Measurements from ENCODE around the gene TADA1. TPM values are rescaled to one million over a fixed set of nuclear protein-coding genes. Genes with fewer than 3 reads are reported as not detected.

The TADA1 gene
- total RNA-seq, 1 experiment from 2014 or later, result 12.4 TPM

DNA sequence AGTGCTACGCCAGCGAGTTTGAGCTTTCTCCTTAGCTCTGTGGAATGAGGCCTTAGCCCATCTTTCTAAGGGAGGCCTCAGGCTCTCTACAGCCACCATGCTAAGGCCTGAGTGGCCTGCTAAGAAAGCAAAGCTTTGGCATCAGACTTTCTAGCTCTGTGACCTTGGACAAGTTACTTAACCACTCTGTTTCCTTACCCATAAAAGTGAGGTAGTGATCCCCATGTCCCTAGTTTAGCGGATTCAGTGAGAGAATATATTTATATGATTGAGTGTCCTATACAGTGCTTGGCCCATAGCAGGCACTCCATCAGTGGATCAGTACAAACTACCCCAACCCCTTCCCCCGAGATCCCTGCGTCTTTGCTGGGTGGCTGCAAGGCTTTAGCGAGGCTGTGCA is 32.7 kb downstream of the TADA1 start:
- TF ChIP-seq EZH2 (IDR thresholded peaks at IDR 0.05; ENCODE audit: low read length, unreplicated experiment) (no peak), EZH2phosphoT487 (IDR thresholded peaks at IDR 0.05; ENCODE audit: borderline replicate concordance, low read length) (no peak)
- TF ChIP-seq, protein P1, sequence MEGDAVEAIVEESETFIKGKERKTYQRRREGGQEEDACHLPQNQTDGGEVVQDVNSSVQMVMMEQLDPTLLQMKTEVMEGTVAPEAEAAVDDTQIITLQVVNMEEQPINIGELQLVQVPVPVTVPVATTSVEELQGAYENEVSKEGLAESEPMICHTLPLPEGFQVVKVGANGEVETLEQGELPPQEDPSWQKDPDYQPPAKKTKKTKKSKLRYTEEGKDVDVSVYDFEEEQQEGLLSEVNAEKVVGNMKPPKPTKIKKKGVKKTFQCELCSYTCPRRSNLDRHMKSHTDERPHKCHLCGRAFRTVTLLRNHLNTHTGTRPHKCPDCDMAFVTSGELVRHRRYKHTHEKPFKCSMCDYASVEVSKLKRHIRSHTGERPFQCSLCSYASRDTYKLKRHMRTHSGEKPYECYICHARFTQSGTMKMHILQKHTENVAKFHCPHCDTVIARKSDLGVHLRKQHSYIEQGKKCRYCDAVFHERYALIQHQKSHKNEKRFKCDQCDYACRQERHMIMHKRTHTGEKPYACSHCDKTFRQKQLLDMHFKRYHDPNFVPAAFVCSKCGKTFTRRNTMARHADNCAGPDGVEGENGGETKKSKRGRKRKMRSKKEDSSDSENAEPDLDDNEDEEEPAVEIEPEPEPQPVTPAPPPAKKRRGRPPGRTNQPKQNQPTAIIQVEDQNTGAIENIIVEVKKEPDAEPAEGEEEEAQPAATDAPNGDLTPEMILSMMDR (conservative IDR thresholded peaks at IDR 0.05; ENCODE audit: low read depth, low read length), result no peak
- intact Hi-C loops (cut with micrococcal nuclease), result no loop called here
- no peak overlapping the region for H3K4me3 ChIP-seq (ENCODE audit: low read length)
- ChIA-PET POLR2A (ENCODE audit: unreplicated experiment) (no interaction called here), CTCF (no interaction called here)
- no peaks in the 10 kb centered on the region for H3K9me3 ChIP-seq (ENCODE audit: low read length)
- H3F3A ChIP-seq (ENCODE audit: low read length, unreplicated experiment), result no peaks in the 10 kb centered on the region
- DNase-seq (no peak), ATAC-seq (no peak)
- H3K27me3 ChIP-seq (ENCODE audit: low read length), result no peaks in the 10 kb centered on the region
- H3K36me3 ChIP-seq (ENCODE audit: low read depth, low read length), result peaks cover 64% of the 10 kb centered on the region
- no TSS peak for BruUV-seq (replicated peaks)
- H3K79me2 ChIP-seq (ENCODE audit: low read length), result peaks cover 61% of the 10 kb centered on the region
- no peak overlapping the region for H3K27ac ChIP-seq (ENCODE audit: low read length)
- H4K20me1 ChIP-seq (ENCODE audit: low read length), result no peaks in the 10 kb centered on the region
- peaks cover 24% of the 10 kb centered on the region for H3K4me1 ChIP-seq (ENCODE audit: insufficient read depth, low read length)
- no peak overlapping the region for H2AFZ ChIP-seq (ENCODE audit: low read length)
- no peak overlapping the region for H3K4me2 ChIP-seq (ENCODE audit: low read length)
- H3K9ac ChIP-seq (ENCODE audit: low read length), result no peak overlapping the region
- no peaks in the 10 kb centered on the region for H3K9me2 ChIP-seq (replicated peaks; ENCODE audit: low read length)

DNA sequence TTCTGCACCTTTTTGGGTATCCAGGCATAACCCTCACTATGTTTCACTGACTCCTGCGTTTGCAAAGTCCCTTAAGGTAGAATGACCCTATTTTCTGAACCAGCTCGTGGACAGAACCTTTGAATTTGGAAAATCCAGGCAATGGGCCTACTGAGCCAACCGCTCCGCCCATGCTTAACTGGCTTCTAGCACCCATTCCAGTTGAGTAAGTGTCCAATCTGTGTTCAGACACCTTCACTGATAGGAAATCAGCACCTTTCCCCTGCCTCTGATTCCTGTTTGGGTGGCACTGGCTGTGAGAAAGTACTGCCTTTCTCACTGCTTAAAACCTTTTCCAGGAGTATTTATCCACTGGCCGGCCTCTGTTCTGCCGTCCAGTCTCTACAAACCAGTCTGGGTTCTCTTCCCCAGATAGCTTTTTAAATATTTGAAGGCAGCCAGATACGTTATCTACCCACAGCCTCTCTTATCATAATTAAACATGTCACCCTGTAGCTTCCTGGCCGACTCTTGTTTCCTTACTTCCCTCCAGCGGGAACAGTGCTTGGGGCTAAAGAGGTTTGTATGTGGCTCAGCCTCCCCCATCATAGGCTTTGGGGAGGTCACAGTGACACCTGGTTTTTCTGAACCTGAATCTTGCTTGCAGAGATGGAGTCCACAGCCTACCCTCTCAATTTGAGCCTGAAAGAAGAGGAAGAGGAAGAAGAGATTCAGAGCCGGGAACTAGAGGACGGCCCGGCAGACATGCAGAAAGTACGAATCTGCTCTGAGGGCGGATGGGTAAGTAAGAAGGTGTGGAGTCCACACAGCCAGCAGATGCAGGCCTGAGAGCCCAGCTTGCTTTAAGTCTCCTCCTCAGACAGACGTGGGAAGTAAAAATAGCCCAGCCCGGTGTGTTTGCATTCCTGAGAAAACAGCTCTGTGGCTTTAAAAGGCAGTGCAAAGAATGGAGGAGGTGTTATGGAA is 35.5 kb downstream of the TADA1 start:
- Histone ChIP-seq H3K4me3 (ENCODE audit: low read length) (peak overlapping the region; percentile 78), H3K9ac (ENCODE audit: low read length) (peak overlapping the region; percentile 85), H3K4me2 (ENCODE audit: low read length) (peak overlapping the region; percentile 99), H4K20me1 (ENCODE audit: low read length) (no peaks in the 10 kb centered on the region), H3K27me3 (ENCODE audit: low read length) (no peaks in the 10 kb centered on the region), H3K27ac (ENCODE audit: low read length) (0 out of 2 replicates have a peak overlapping the region, but pooled peaks have one; percentile 6), H3K4me1 (ENCODE audit: insufficient read depth, low read length) (peaks cover 24% of the 10 kb centered on the region), H3K36me3 (ENCODE audit: low read depth, low read length) (peaks cover 37% of the 10 kb centered on the region), H3K9me2 (replicated peaks; ENCODE audit: low read length) (no peaks in the 10 kb centered on the region), H2AFZ (ENCODE audit: low read length) (peak overlapping the region; percentile 72), H3K9me3 (ENCODE audit: low read length) (no peaks in the 10 kb centered on the region), H3K79me2 (ENCODE audit: low read length) (peaks cover 49% of the 10 kb centered on the region), H3F3A (ENCODE audit: low read length, unreplicated experiment) (no peaks in the 10 kb centered on the region)
- peak; percentile 24 for DNase-seq
- no peak for TF ChIP-seq EZH2 (IDR thresholded peaks at IDR 0.05; ENCODE audit: low read length, unreplicated experiment)
- TF ChIP-seq EZH2phosphoT487 (IDR thresholded peaks at IDR 0.05; ENCODE audit: borderline replicate concordance, low read length), result no peak
- TF ChIP-seq, protein P1 (conservative IDR thresholded peaks at IDR 0.05; ENCODE audit: low read depth, low read length), result no peak
- no peak for ATAC-seq
- intact Hi-C loops (cut with micrococcal nuclease), result loop anchor here (1.0 kb wide), 1 partner anchor 35 kb away; no protein-coding TSS in a partner anchor
- BruUV-seq (replicated peaks), result TSS peak; percentile 56
- ChIA-PET POLR2A (ENCODE audit: unreplicated experiment) (no interaction called here), CTCF (no interaction called here)
